ENCODE results near the gene FETUB. TPM values are rescaled to one million over a fixed set of nuclear protein-coding genes. Genes with fewer than 3 reads are reported as not detected.

Gene FETUB
- total RNA-seq, 2 experiments from 2014 or later = not detected

- Mint-ChIP-seq H3K4me1 (no peaks in the 10 kb centered on the region), H3K27me3 (peaks cover 6% of the 10 kb centered on the region), H3K36me3 (no peaks in the 10 kb centered on the region), H3K27ac (no peak overlapping the region), H3K4me3 (no peak overlapping the region), H3K9me3 (ENCODE audit: low read depth) (no peaks in the 10 kb centered on the region)
- ATAC-seq = no peak
- no peak for DNase-seq
- CTCF ChIA-PET = interaction anchor here (1.3 to 3.2 kb wide), 2 partner anchors 11 to 14 kb away, joined by 3 to 20 read pairs; partner anchors contain the start of gene AHSG
These were observed 37.0 kb upstream of the FETUB start for GRCh38 chr3:186603159-186603558.

- CTCF ChIA-PET = interaction anchor here (1.1 to 3.2 kb wide), 2 partner anchors 9 to 216 kb away, joined by 3 to 20 read pairs; partner anchors contain the start of gene AHSG
- H3K9me3 Mint-ChIP-seq (ENCODE audit: low read depth) = no peaks in the 10 kb centered on the region
These were observed 35.1 kb upstream of the FETUB start for GRCh38 chr3:186605078-186605477.

DNA sequence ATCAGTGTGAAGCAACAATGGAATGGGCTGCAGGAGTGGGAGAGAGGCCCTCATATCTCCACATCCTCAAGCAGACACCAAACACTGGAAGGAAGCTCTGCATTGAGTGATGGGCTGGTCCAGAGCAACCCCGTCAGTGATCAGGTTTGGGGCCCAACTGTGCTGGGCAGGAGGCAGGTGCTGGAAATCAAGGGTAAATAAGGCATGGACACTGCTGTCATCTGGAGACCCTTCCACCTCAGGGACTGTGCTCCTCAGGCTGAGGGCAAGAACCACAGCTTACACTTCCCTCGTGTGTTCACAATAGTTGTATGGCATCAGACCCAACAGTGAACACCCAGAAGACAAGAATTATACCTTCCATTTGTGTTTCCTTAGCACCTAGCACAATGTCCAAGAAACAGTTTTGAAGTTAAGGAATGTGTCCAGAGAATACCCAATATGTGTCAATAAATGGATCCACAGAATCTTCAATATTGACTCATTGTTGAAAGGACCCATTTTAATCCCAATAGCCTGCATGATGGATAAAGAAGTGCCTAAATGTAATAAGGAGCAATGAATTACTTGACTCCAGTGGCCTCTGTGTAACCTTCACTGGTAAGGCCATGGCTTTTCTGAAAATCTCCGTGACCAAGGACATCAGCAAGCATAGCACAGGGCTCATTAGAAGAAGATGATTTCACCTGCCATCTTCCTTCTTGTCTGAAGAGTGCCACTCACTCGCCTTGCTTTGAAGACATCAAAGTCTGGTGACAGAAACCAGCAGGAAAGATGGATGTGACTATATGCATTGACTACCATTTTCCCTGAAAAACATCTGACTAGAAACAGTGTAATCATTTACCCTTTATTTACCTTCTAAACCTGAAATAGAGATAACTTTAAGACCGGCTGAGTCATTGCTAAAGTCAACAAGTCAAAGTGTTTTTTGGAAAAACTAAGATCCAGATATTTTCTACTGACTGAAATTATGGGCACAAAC lies 34.3 kb upstream of the FETUB start:
- Mint-ChIP-seq H3K4me1 (no peaks in the 10 kb centered on the region), H3K4me3 (no peak overlapping the region), H3K36me3 (no peaks in the 10 kb centered on the region), H3K27ac (no peak overlapping the region), H3K9me3 (ENCODE audit: low read depth) (no peaks in the 10 kb centered on the region), H3K27me3 (peaks cover 4% of the 10 kb centered on the region)
- CTCF ChIA-PET = interaction anchor here (1.1 to 3.2 kb wide), 2 partner anchors 9 to 216 kb away, joined by 3 to 20 read pairs; partner anchors contain the start of gene AHSG
- DNase-seq (no peak), ATAC-seq (no peak)

More at GRCh38 chr3:186605078-186605477, 35.1 kb upstream of the FETUB start:
- Mint-ChIP-seq H3K27me3 (peaks cover 4% of the 10 kb centered on the region), H3K27ac (no peak overlapping the region), H3K4me1 (no peaks in the 10 kb centered on the region), H3K36me3 (no peaks in the 10 kb centered on the region), H3K4me3 (no peak overlapping the region)
- no peak for DNase-seq
- no peak for ATAC-seq

- Mint-ChIP-seq H3K36me3 (no peaks in the 10 kb centered on the region), H3K9me3 (ENCODE audit: low read depth) (no peaks in the 10 kb centered on the region), H3K27ac (no peak overlapping the region), H3K4me3 (no peak overlapping the region), H3K27me3 (peaks cover 20% of the 10 kb centered on the region), H3K4me1 (no peaks in the 10 kb centered on the region)
- ATAC-seq (no peak), DNase-seq (no peak)
- CTCF ChIA-PET = interaction anchor here (1.4 kb wide), 1 partner anchor 8 kb away, joined by 8 read pairs; no protein-coding TSS in a partner anchor
These were observed 31.5 kb upstream of the FETUB start for GRCh38 chr3:186608624-186609215.

- Mint-ChIP-seq H3K27me3 (peaks cover 23% of the 10 kb centered on the region), H3K4me1 (peaks cover 1% of the 10 kb centered on the region), H3K36me3 (no peaks in the 10 kb centered on the region), H3K27ac (no peak overlapping the region), H3K4me3 (no peak overlapping the region), H3K9me3 (ENCODE audit: low read depth) (no peaks in the 10 kb centered on the region)
- ATAC-seq (no peak), DNase-seq (no peak)
- CTCF ChIA-PET = interaction anchor here (0.9 to 2.0 kb wide), 3 partner anchors 8 to 212 kb away, joined by 4 to 8 read pairs (median 8); no protein-coding TSS in a partner anchor
These were observed 30.8 kb upstream of the FETUB start for GRCh38 chr3:186609247-186609868.

DNA sequence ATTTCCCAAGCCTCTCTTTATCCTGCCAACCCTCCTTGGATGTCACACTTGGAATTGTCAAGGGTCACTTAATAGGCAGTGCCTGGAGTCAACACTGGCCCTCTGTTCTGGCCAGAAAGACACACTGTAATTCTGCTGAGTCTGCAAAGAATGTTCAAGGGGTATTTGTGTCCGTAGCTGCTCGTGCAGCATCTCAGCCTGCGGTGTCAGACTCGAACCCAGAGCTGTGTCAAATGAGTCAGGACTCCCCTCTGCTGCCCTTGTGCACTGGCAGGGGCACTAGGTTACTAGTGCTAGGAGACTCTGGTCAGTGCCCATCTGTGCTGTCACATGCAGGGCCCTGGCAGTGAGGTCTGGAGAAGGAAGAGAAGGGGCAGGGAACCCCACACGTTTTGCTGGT lies 28.1 kb upstream of the FETUB start:
- ATAC-seq = no peak
- Mint-ChIP-seq H3K4me1 (peaks cover 16% of the 10 kb centered on the region), H3K36me3 (no peaks in the 10 kb centered on the region), H3K27ac (no peak overlapping the region), H3K27me3 (peaks cover 27% of the 10 kb centered on the region), H3K9me3 (ENCODE audit: low read depth) (no peaks in the 10 kb centered on the region), H3K4me3 (no peak overlapping the region)
- CTCF ChIA-PET = interaction anchor here (8.1 kb wide), 1 partner anchor 208 kb away, joined by 106 read pairs; no protein-coding TSS in a partner anchor
- DNase-seq = no peak

- Mint-ChIP-seq H3K27me3 (peaks cover 36% of the 10 kb centered on the region), H3K36me3 (no peaks in the 10 kb centered on the region), H3K9me3 (ENCODE audit: low read depth) (no peaks in the 10 kb centered on the region), H3K4me3 (no peak within 1 kb of the TSS), H3K4me1 (peaks cover 21% of the 10 kb centered on the region), H3K27ac (no peak within 1 kb of the TSS)
- CTCF ChIA-PET = interaction anchor here (1.0 to 8.1 kb wide), 7 partner anchors 9 to 214 kb away, joined by 3 to 106 read pairs (median 16); partner anchors contain the start of gene EIF4A2
- no peak for DNase-seq
- ATAC-seq = no peak
These were observed 27.2 kb upstream of the FETUB start, which contains the start of gene AHSG for GRCh38 chr3:186612721-186613636. AHSG (plus strand) TSS chr3:186613060; CDS start chr3:186613142, 82 bp downstream.

- Mint-ChIP-seq H3K27me3 (peaks cover 43% of the 10 kb centered on the region), H3K9me3 (ENCODE audit: low read depth) (no peaks in the 10 kb centered on the region), H3K36me3 (no peaks in the 10 kb centered on the region), H3K27ac (no peak overlapping the region), H3K4me1 (peaks cover 21% of the 10 kb centered on the region), H3K4me3 (no peak overlapping the region)
- no peak for DNase-seq
- ATAC-seq = no peak
- CTCF ChIA-PET = interaction anchor here (1.0 to 8.1 kb wide), 22 partner anchors 9 to 630 kb away, joined by 3 to 106 read pairs (median 7); partner anchors contain the start of genes DNAJB11, EIF4A2 and RPL39L
These were observed 26.4 kb upstream of the FETUB start for GRCh38 chr3:186613637-186614265.

GRCh38 chr3:186614266-186614596 lies 26.0 kb upstream of the FETUB start:
- H3K4me1 Mint-ChIP-seq = peaks cover 21% of the 10 kb centered on the region
- H3K27ac Mint-ChIP-seq = no peak overlapping the region
- H3K4me3 Mint-ChIP-seq = peak overlapping the region; percentile 11
- H3K36me3 Mint-ChIP-seq = no peaks in the 10 kb centered on the region
- DNase-seq (no peak), ATAC-seq (no peak)
- no peaks in the 10 kb centered on the region for H3K9me3 Mint-ChIP-seq (ENCODE audit: low read depth)
- peaks cover 45% of the 10 kb centered on the region for H3K27me3 Mint-ChIP-seq
- CTCF ChIA-PET = interaction anchor here (0.7 to 8.1 kb wide), 40 partner anchors 9 to 670 kb away, joined by 3 to 106 read pairs (median 5); partner anchors contain the start of genes DNAJB11, EIF4A2, RFC4 and RPL39L

GRCh38 chr3:186614597-186615483 lies 25.4 kb upstream of the FETUB start:
- H3K4me1 Mint-ChIP-seq = peaks cover 21% of the 10 kb centered on the region
- no peaks in the 10 kb centered on the region for H3K36me3 Mint-ChIP-seq
- DNase-seq (peak; percentile 83), ATAC-seq (peak; percentile 70)
- peak overlapping the region; percentile 11 for H3K4me3 Mint-ChIP-seq
- H3K27me3 Mint-ChIP-seq = peaks cover 45% of the 10 kb centered on the region
- no peaks in the 10 kb centered on the region for H3K9me3 Mint-ChIP-seq (ENCODE audit: low read depth)
- no peak overlapping the region for H3K27ac Mint-ChIP-seq
- CTCF ChIA-PET = interaction anchor here (0.7 to 8.1 kb wide), 41 partner anchors 8 to 671 kb away, joined by 3 to 106 read pairs (median 5); partner anchors contain the start of genes DNAJB11, EIF4A2, RFC4 and RPL39L

- no peak for ATAC-seq
- CTCF ChIA-PET = interaction anchor here (0.5 to 8.1 kb wide), 45 partner anchors 9 to 672 kb away, joined by 3 to 106 read pairs (median 5); partner anchors contain the start of genes DNAJB11, EIF4A2, HRG and RFC4
- H3K27ac Mint-ChIP-seq = no peak overlapping the region
- no peaks in the 10 kb centered on the region for H3K9me3 Mint-ChIP-seq (ENCODE audit: low read depth)
- no peak overlapping the region for H3K4me3 Mint-ChIP-seq
- H3K4me1 Mint-ChIP-seq = peaks cover 21% of the 10 kb centered on the region
- H3K27me3 Mint-ChIP-seq = peaks cover 48% of the 10 kb centered on the region
- no peaks in the 10 kb centered on the region for H3K36me3 Mint-ChIP-seq
- DNase-seq = no peak
These were observed 23.9 kb upstream of the FETUB start for GRCh38 chr3:186616299-186616617.
